ENCODE results near the gene ANP32E. TPM values are rescaled to one million over a fixed set of nuclear protein-coding genes. Genes with fewer than 3 reads are reported as not detected.
A peak's percentile ranks its signal among the peaks of the same experiment; 100 is the strongest.

The ANP32E gene
- total and polyA plus RNA-seq, 2 of the 13 experiments (the other 11 are each of a cell fraction or from before 2014, with no cell fraction given): 10.3 to 53.0 TPM

- TF ChIP-seq ZNF773 (CRISPR knock-in tag; IDR thresholded peaks at IDR 0.05; ENCODE audit: borderline replicate concordance): peak; percentile 77; the same call in 1 of the 2 replicates
- TF ChIP-seq ZNF333 (CRISPR knock-in tag; IDR thresholded peaks at IDR 0.05; ENCODE audit: borderline replicate concordance): no peak
- no peak for TF ChIP-seq PAF1 (CRISPR knock-in tag; IDR thresholded peaks at IDR 0.05)
- TF ChIP-seq TAF1 (CRISPR knock-in tag; IDR thresholded peaks at IDR 0.05): peak; percentile 100
- TF ChIP-seq MBD4 (IDR thresholded peaks at IDR 0.05; ENCODE audit: borderline replicate concordance, low read length): no peak
- no peak for TF ChIP-seq ZFP36L2 (CRISPR knock-in tag; IDR thresholded peaks at IDR 0.05)
- TF ChIP-seq U2AF1 (optimal IDR thresholded peaks at IDR 0.05; ENCODE audit: low read depth, low read length): no peak
- no peak for TF ChIP-seq ZNF354B (CRISPR knock-in tag; IDR thresholded peaks at IDR 0.05)
- TF ChIP-seq ZMYM4 (CRISPR knock-in tag; IDR thresholded peaks at IDR 0.05): peak; percentile 72; the same call in 1 of the 2 replicates
- TF ChIP-seq SP2 (CRISPR knock-in tag; IDR thresholded peaks at IDR 0.05): peak; percentile 95
- TF ChIP-seq THAP9 (CRISPR knock-in tag; IDR thresholded peaks at IDR 0.05; ENCODE audit: borderline replicate concordance): peak; percentile 85; the same call in 1 of the 2 replicates
- peak; percentile 65; the same call in 1 of the 2 replicates for TF ChIP-seq YEATS2 (CRISPR knock-in tag; IDR thresholded peaks at IDR 0.05; ENCODE audit: borderline replicate concordance)
- TF ChIP-seq ZNF589 (CRISPR knock-in tag; conservative IDR thresholded peaks at IDR 0.05): peak; percentile 95
- no peak for TF ChIP-seq TEAD2 (CRISPR knock-in tag; IDR thresholded peaks at IDR 0.05)
- TF ChIP-seq ZNF749 (CRISPR knock-in tag; IDR thresholded peaks at IDR 0.05; ENCODE audit: borderline replicate concordance): peak; percentile 89
- peak; percentile 87; the same call in 1 of the 2 replicates for TF ChIP-seq ZBTB2 (CRISPR knock-in tag; IDR thresholded peaks at IDR 0.05; ENCODE audit: low read depth)
- no peak for TF ChIP-seq ZSCAN22 (CRISPR knock-in tag; IDR thresholded peaks at IDR 0.05)
- peak; percentile 74 for TF ChIP-seq ZNF12 (CRISPR knock-in tag; IDR thresholded peaks at IDR 0.05)
- TF ChIP-seq ZGPAT (CRISPR knock-in tag; IDR thresholded peaks at IDR 0.05): peak; percentile 61
- no peak for TF ChIP-seq ZNF569 (CRISPR knock-in tag; IDR thresholded peaks at IDR 0.05; ENCODE audit: borderline replicate concordance)
- TF ChIP-seq ZNF883 (CRISPR knock-in tag; IDR thresholded peaks at IDR 0.05; ENCODE audit: not compliant biosample characterization): peak; percentile 55
- TF ChIP-seq ZNF280B (CRISPR knock-in tag; IDR thresholded peaks at IDR 0.05; ENCODE audit: borderline replicate concordance): peak; percentile 88; the same call in 1 of the 2 replicates
- TF ChIP-seq ZNF615 (CRISPR knock-in tag; IDR thresholded peaks at IDR 0.05; ENCODE audit: borderline replicate concordance): 0 out of 2 replicates have a peak, but pooled peaks have one; percentile 25
These were observed at the start of gene ANP32E (continued) for GRCh38 chr1:150235852-150236613.
